T-helper 1 cell treated with Interleukin-12 subunit alpha and Interleukin-12 subunit beta and Interleukin-4 antibody, amounts not matched to agents 30 ng/mL and 1 ng/mL, for 36 hours (primary cell): ENCODE data around the gene DGKA. TPM values are rescaled to one million over a fixed set of nuclear protein-coding genes. Genes with fewer than 3 reads are reported as not detected.

Experiments
- intact Hi-C: fragments of 100-400 bp; cut with micrococcal nuclease; formaldehyde crosslinking; loops from one replicate; pipeline ENCODE4 v1.15.1; 2024
- total RNA-seq: library from RNA; stranded (reverse); gene quantifications from 2 replicates; pipeline ENCODE4 v1.2.3, GENCODE V29; 2022

The DGKA gene
- total RNA-seq, 1 donor from 2014 or later, result 579 TPM

GRCh38 chr12:55931317-55931779, 386 bp downstream of the DGKA start:
- intact Hi-C loops, result loop anchor here (1.0 to 2.0 kb wide), 4 partner anchors 35 to 705 kb away; partner anchors contain the start of genes CDK2, MYL6B, PMEL and SUOX

DNA sequence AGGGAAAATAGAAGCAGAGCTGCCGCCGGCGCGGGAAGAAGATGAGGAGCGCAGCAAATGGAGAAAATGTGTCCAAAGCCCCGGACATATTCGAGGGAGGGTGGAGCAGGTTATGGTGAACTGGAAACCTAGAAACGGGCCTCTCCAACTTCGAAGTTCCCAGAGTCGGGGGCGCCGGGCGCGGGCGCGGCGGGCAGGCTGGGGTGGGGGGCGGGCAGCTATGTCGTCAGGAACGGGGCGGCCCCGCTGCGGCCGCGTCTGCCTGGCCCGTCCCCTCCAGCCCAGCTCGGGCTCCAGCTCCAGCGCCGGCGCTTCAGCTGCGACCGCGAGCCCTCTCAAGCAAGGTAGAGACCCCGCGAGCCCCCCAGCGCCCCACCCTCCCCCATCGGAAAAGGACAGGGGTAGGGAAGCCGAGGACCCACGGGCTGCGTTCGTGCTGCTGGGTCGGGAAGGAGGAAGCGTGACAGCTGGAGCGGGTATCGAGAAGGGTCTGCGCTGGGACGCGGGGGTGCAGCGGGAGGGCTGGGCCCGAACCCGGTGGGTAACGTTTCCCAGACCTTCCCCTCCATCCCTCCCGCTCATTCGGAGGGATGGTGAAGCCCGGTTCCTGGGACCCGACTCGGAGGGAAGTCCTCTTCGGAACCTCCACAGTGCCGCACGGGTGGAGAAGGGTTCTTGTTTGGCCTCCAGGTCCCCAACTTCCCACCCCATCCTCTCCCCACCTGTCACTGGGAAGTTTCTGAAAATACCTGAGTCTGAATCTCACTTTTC, 1.0 kb downstream of the DGKA start:
- intact Hi-C loops, result loop anchor here (1.0 to 2.0 kb wide), 4 partner anchors 34 to 705 kb away; partner anchors contain the start of genes CDK2, MYL6B, PMEL and SUOX

DNA sequence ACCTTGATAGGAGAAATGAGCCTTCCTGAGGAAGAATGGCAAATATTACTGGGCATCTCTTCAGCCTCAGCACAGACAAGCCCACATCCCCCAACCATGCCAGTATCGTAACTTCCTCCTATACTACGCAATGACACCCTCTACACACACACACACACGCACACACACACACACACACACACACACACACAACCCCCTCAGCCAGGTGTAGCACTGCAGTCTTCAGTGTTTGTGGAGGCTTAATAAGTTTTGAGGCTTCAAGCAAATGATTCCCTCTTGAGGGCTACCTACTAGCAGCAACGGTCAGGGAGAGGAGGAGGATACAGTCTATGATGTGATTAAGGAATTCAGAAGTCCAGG, 1.6 kb downstream of the DGKA start:
- intact Hi-C loops, result no loop called here

- intact Hi-C loops, result no loop called here
Observed at GRCh38 chr12:55933169-55933798, 2.3 kb downstream of the DGKA start.

- intact Hi-C loops, result no loop called here
Observed at GRCh38 chr12:55933799-55934742, 3.1 kb downstream of the DGKA start.

DNA sequence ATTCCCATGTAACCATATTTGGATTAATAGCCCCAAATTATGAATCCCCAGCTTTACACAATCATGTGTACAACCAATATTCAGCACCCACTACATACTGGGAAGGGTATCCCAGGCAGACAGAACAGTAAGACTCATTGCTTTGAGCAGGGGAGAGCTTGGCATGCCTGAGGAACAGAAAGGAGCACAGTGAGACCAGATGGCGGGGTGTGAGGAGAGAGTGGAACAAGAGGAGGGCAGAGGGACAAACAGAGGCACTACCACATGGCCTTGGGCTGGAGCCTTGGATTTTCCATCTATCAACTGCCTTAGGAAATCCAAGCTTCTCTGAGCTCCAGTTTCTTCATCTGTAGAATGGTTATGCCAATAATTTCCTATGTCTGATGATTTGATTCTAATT, 3.8 kb downstream of the DGKA start:
- intact Hi-C loops, result no loop called here

DNA sequence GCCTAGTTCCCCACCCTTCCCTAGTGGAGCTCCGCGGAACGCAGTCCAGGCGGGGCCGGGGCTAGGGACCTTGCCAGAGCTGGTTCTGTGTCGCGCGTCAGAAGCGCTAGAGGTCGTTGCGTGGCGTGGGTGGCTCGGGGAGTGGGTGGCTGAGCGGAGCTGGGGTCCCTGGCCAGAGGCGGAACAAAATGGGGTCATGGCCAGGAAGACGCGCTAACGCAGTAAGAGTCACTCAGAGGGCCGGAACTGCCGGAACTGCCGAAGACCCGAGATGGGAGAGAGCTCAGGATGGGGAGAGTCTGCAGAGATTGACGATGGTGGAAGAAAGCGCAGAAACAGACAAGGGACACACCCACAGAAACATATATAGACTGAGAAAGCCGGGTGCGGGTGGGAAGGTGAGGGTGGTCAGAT, 4.8 kb downstream of the DGKA start:
- intact Hi-C loops, result no loop called here

GRCh38 chr12:55937981-55938380, 7.0 kb downstream of the DGKA start:
- intact Hi-C loops, result no loop called here

GRCh38 chr12:55938826-55939501, 8.0 kb downstream of the DGKA start:
- intact Hi-C loops, result no loop called here

- intact Hi-C loops, result loop anchor here (1.0 kb wide), 5 partner anchors 10 to 202 kb away; partner anchors contain the start of gene SARNP
Observed at GRCh38 chr12:55940065-55940732, 9.2 kb downstream of the DGKA start.

DNA sequence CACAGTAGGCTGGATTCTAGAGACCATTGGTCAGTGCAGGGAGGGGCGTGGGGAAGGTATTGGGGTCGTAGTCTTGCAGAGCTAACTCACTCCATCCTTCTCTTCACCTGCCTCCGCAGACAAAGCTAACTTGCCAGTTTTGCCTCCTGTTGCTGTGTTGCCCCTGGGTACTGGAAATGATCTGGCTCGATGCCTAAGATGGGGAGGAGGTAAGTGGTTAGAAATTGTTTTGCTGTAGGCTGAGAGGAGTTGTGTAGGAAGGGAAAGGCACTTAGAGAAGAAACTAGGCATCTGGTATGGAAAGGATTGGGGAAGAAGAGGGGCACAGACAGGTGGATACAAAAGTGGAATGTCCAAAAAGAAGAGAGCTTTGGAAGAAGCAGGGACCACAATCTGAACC, 11.1 kb downstream of the DGKA start:
- intact Hi-C loops, result no loop called here

DNA sequence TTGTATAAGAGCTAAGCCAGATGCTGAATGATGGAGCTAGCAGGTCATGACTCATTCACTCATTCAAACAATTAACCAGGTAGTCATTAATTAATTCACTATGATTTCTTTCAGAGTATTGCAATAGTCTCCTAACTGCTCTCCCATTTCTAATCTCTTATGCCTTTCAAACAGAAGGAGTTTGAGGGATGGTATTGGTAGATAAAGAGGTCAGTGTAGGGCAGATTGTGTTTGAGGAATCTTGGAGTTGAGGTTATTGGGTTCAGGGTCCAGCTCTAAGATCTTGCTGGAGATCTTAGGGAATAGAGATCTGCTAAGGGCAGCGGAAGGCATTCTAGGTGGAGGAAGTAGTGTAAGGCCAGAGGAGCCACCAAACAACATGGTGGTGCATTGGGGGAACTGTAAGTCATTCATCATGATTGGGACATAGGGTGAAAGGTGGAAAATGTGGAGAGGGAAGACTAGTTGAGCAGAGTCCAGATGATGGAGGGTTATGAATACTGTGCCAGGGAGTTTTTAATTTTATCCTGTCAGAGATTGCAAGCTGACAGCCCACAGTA, 11.7 kb downstream of the DGKA start:
- intact Hi-C loops, result no loop called here

GRCh38 chr12:55946553-55946952, 15.6 kb downstream of the DGKA start:
- intact Hi-C loops, result no loop called here

DNA sequence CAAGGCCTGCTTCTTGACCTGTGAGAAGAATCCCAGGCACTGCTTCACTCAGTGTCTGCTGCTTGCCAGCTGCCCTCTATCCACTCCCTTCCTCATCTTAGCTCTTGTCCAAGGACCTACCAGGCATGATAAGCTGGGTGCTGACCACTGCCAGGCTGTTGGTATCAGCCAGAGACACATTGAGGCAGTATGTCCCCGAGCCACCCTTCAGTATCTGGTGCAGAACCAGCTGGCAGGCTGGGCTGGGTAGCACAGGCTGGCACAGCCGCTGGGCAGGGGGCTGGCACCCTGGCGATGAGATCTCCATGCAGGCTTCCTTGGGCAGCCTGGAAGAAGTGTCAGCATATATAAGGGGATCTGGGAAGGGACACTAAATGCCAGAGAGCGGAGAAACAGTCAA, 24.4 kb downstream of the DGKA start:
- intact Hi-C loops, result no loop called here

GRCh38 chr12:55955800-55956508, 25.0 kb downstream of the DGKA start:
- intact Hi-C loops, result no loop called here

DNA sequence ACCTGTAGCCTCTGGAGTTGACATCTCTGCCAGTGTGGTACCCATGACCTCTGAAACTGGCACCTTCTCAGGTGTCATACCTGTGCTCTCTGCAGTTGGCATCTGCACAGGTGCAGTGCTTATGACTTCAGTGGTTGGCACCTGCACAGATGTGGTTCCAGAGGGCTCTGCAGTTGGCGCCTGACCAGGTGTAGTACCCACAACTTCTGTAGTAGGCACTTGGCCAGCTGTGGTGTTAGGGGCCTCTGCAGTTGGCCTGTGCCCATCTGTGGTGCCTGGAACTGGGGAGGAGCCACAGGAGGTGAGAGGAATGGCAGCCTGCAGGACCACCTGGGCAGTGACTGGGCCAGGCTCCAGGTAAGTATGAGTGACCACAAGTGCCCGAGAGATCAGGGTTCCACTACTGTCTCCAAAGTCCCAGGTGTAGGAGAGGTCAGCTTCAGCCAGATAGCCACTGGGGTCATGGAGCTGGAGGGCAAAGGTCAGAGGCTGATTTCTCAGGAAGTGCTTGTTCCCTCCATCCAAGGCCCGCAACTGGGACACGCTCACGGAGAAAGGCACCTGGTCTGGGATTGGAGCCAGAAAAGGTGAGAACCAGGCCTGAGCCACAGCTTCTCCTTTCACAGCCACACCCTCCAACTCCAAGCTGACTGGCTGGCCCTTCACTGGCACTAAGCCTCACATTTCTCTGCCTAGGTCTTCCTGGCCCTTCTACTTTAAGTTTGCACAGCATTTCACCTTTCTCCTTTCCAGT, 26.3 kb downstream of the DGKA start:
- intact Hi-C loops, result no loop called here

- intact Hi-C loops, result no loop called here
Observed at GRCh38 chr12:55963760-55964159, 32.8 kb downstream of the DGKA start.

DNA sequence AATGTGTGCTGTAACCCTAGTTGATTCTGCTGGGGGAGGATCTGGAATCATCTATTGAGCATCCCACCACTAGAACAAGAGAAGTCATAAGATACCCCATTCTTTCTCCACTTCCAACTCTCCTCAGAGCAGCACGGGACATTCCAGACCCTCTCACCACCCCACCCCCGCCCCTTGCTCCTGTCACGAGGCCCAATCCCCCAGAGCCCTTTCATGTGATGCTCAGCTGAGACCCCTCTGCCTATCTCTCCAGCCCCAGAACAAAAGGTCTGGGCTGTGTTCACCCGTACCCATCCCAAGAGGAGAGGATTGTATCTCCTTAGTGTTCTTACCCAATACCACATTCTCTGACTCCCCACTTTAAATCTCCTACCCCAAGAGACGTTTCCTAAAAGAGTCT, 34.3 kb downstream of the DGKA start:
- intact Hi-C loops, result no loop called here
